Stimulated activated CD4-positive, alpha-beta T cell treated with anti-CD3 and anti-CD28 coated beads, Interleukin-12 subunit alpha, Interleukin-12 subunit beta, amount 100 ng/mL, for 24 hours (primary cell): Measurements from ENCODE around the gene ZNRD2.

ENCODE experiments used
- DNase-seq, 2 experiments: peaks; one replicate each; pipeline ENCODE4 v3.0.0-alpha.2; 2020; ENCODE audit warnings: low read depth in 2 of 2

ZNRD2 gene

GRCh38 chr11:65538232-65538914 is 31.9 kb upstream of the ZNRD2 start:
- no peak for DNase-seq

- no peak for DNase-seq
Observed at GRCh38 chr11:65538915-65539743, 31.1 kb upstream of the ZNRD2 start.

- no peak for DNase-seq
Observed at GRCh38 chr11:65539744-65540289, 30.5 kb upstream of the ZNRD2 start.

GRCh38 chr11:65540290-65541092 is 29.8 kb upstream of the ZNRD2 start:
- DNase-seq: peak; percentile 75 to 86

GRCh38 chr11:65541093-65541982 is 28.9 kb upstream of the ZNRD2 start:
- DNase-seq: no peak

GRCh38 chr11:65542738-65543390 is 27.4 kb upstream of the ZNRD2 start:
- DNase-seq: no peak

- no peak for DNase-seq
Observed at GRCh38 chr11:65545853-65546216, 24.4 kb upstream of the ZNRD2 start.

- peak; percentile 94 to 99 for DNase-seq
Observed at GRCh38 chr11:65546217-65546958, 23.9 kb upstream of the ZNRD2 start.

GRCh38 chr11:65547446-65548125 is 22.7 kb upstream of the ZNRD2 start:
- no peak for DNase-seq

GRCh38 chr11:65548395-65548794 is 21.9 kb upstream of the ZNRD2 start:
- no peak for DNase-seq

GRCh38 chr11:65549096-65549495 is 21.2 kb upstream of the ZNRD2 start:
- no peak for DNase-seq

GRCh38 chr11:65551572-65552387 is 18.5 kb upstream of the ZNRD2 start:
- peak in 1 of 2 experiments; percentile 47 for DNase-seq

GRCh38 chr11:65552388-65552951 is 17.8 kb upstream of the ZNRD2 start:
- no peak for DNase-seq

- peak in 1 of 2 experiments; percentile 60 for DNase-seq
Observed at GRCh38 chr11:65553301-65554001, 16.8 kb upstream of the ZNRD2 start.

- DNase-seq: no peak
Observed at GRCh38 chr11:65554057-65554818, 16.0 kb upstream of the ZNRD2 start.

GRCh38 chr11:65554842-65555430 is 15.3 kb upstream of the ZNRD2 start:
- no peak for DNase-seq
